HG03025 (cell line): ENCODE measurements around the gene COBL.

Experiments
- ATAC-seq: cut with Tn5 transposase; IDR thresholded peaks from one replicate; pipeline ENCODE4 v1.9.1; 2021; ENCODE audit warnings: mild to moderate bottlenecking, moderate library complexity; ENCODE audit not compliant: unreplicated experiment, low FRiP score

Gene COBL

GRCh38 chr7:51128545-51129435 lies 187.8 kb downstream of the COBL start:
- no peak for ATAC-seq

- no peak for ATAC-seq
Measured at GRCh38 chr7:51127618-51127904, 189.0 kb downstream of the COBL start.

- ATAC-seq, result no peak
Measured at GRCh38 chr7:51126813-51127617, 189.6 kb downstream of the COBL start.

GRCh38 chr7:51126324-51126723 lies 190.3 kb downstream of the COBL start:
- ATAC-seq, result no peak

- ATAC-seq, result no peak
Measured at GRCh38 chr7:51124321-51124720, 192.3 kb downstream of the COBL start.

- ATAC-seq, result no peak
Measured at GRCh38 chr7:51123322-51124019, 193.1 kb downstream of the COBL start.

GRCh38 chr7:51121931-51122425 lies 194.6 kb downstream of the COBL start:
- no peak for ATAC-seq

GRCh38 chr7:51121036-51121790 lies 195.4 kb downstream of the COBL start:
- ATAC-seq, result no peak

- ATAC-seq, result no peak
Measured at GRCh38 chr7:51118628-51119027, 198.0 kb downstream of the COBL start.

GRCh38 chr7:51114501-51114900 lies 202.1 kb downstream of the COBL start:
- ATAC-seq, result no peak

GRCh38 chr7:51113962-51114361 lies 202.6 kb downstream of the COBL start:
- no peak for ATAC-seq

GRCh38 chr7:51113560-51113959 lies 203.0 kb downstream of the COBL start:
- ATAC-seq, result no peak

- ATAC-seq, result no peak
Measured at GRCh38 chr7:51111241-51111940, 205.2 kb downstream of the COBL start.

- no peak for ATAC-seq
Measured at GRCh38 chr7:51108134-51108533, 208.5 kb downstream of the COBL start.

- ATAC-seq, result no peak
Measured at GRCh38 chr7:51104278-51104677, 212.3 kb downstream of the COBL start.

- no peak for ATAC-seq
Measured at GRCh38 chr7:51103718-51104117, 212.9 kb downstream of the COBL start.

- no peak for ATAC-seq
Measured at GRCh38 chr7:51102828-51103227, 213.8 kb downstream of the COBL start.

GRCh38 chr7:51101111-51101757 lies 215.4 kb downstream of the COBL start:
- ATAC-seq, result no peak

- ATAC-seq, result no peak
Measured at GRCh38 chr7:51090411-51090810, 226.2 kb downstream of the COBL start.
